PFSK-1 (cell line): ENCODE data around the gene CEP192.

Source experiments
- POLR2AphosphoS5 ChIP-seq: IDR thresholded peaks from 2 replicates; pipeline ENCODE4 v1.6.1; 2012; ENCODE audit warnings: low read depth, mild to moderate bottlenecking, control low read depth, low read length, moderate library complexity
- SIN3A ChIP-seq: IDR thresholded peaks from 2 replicates; pipeline ENCODE4 v1.6.1; 2012; ENCODE audit warnings: mild to moderate bottlenecking, low read length, moderate library complexity, borderline replicate concordance; ENCODE audit not compliant: insufficient read depth

DNA sequence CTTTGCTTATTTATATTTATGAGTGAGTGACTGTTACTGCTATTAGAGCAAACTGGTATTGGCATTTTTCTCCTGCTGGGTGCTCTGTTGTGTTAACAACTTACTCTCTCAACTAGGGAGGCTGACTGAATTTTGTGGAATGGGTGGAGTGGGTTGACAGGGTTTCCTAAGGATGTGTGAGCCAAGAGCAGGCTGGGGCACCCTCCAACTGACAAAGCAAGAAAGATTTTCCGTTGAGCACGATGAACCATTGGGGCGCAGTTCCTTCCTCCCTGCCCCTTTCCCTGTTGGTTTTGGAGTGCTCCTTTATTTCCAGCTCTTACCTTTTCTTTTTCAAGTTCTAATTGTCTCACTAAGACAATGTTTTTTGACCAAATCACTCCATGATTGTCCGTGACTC, 23.0 kb upstream of the CEP192 start:
- TF ChIP-seq POLR2AphosphoS5 = no peak
- no peak for TF ChIP-seq SIN3A
